HEK293 (cell line): ENCODE results near the gene CD1C.
"Not testable (repeated sequence)": the region's sequence is repeated elsewhere in the genome, so short reads cannot be mapped to it uniquely, and the experiment has no call there.

Experiments used
- CTCF ChIA-PET: fragments of 350-600 bp; formaldehyde crosslinking; extraction: SDS; loops from one replicate; lab custom pipeline; 2021; ENCODE audit warnings: antibody characterized with exemption; lab: Yijun Ruan, JAX
- POLR2A ChIA-PET: fragments of 300-600 bp; formaldehyde crosslinking; extraction: SDS; loops from one replicate; lab custom pipeline; 2020; ENCODE audit warnings: antibody characterized with exemption, inconsistent platforms; lab: Yijun Ruan, JAX
- H3K27ac ChIP-seq: fragments of 200-500 bp; sonication (Bioruptor generic); 2 replicates; pipeline ENCODE4 v1.5.1; 2014; ENCODE audit warnings: low read depth, low read length, control low read depth, inconsistent platforms; ENCODE audit errors: extremely low read depth
- H3K36me3 ChIP-seq, 2 experiments: fragments of 200-500 bp in 1 of 2; sonication (Bioruptor generic) in 1 of 2; 1 replicate in 1 of 2; 2 replicates in 1 of 2; pipeline ENCODE4 v1.5.1; 2014 to 2017; ENCODE audit warnings: inconsistent platforms in 2 of 2, low read length in 2 of 2; ENCODE audit not compliant: control insufficient read depth in 2 of 2, insufficient read depth in 1 of 2
- H3K4me1 ChIP-seq: fragments of 200-500 bp; sonication (Bioruptor generic); 2 replicates; pipeline ENCODE4 v1.5.1; 2014; ENCODE audit warnings: mild to moderate bottlenecking, low read length, inconsistent platforms; ENCODE audit not compliant: control insufficient read depth, insufficient read depth
- H3K4me3 ChIP-seq: 2 replicates; pipeline ENCODE4 v1.5.1; 2011; ENCODE audit warnings: low read depth, mild to moderate bottlenecking, control low read depth, low read length, moderate library complexity
- H3K9me3 ChIP-seq: fragments of 200-500 bp; sonication (Bioruptor generic); 2 replicates; pipeline ENCODE4 v1.5.1; 2014; ENCODE audit warnings: low read depth, low read length, inconsistent platforms; ENCODE audit not compliant: control insufficient read depth, insufficient read depth
- KLF8 ChIP-seq: fragments of 450-650 bp; formaldehyde crosslinking; IDR thresholded peaks from 2 replicates; pipeline ENCODE4 v1.5.1; 2016; ENCODE audit warnings: missing biosample characterization, missing genetic modification characterization
- TCF7L2 ChIP-seq: IDR thresholded peaks from 2 replicates; pipeline ENCODE4 v1.6.1; 2011; ENCODE audit warnings: low read depth, mild to moderate bottlenecking, inconsistent platforms, low read length, moderate library complexity, borderline replicate concordance
- ZNF311 ChIP-seq: fragments of 450-650 bp; formaldehyde crosslinking; IDR thresholded peaks from 2 replicates; pipeline ENCODE4 v1.5.1; 2017; ENCODE audit warnings: missing biosample characterization, missing genetic modification characterization, borderline replicate concordance
- ZNF324 ChIP-seq: fragments of 450-650 bp; formaldehyde crosslinking; IDR thresholded peaks from 2 replicates; pipeline ENCODE4 v1.5.1; 2016; ENCODE audit warnings: missing biosample characterization, missing genetic modification characterization
- ZNF549 ChIP-seq: fragments of 450-650 bp; IDR thresholded peaks from 2 replicates; pipeline ENCODE4 v1.5.1; 2018; ENCODE audit warnings: missing biosample characterization, missing genetic modification characterization, mild to moderate bottlenecking, inconsistent platforms, moderate library complexity
- ZNF677 ChIP-seq: fragments of 450-650 bp; IDR thresholded peaks from 2 replicates; pipeline ENCODE4 v1.5.0; 2018; ENCODE audit warnings: missing biosample characterization, mild to moderate bottlenecking, missing genetic modification characterization, moderate library complexity
- ZNF701 ChIP-seq: fragments of 450-650 bp; formaldehyde crosslinking; IDR thresholded peaks from 2 replicates; pipeline ENCODE4 v1.5.1; 2016; ENCODE audit warnings: missing biosample characterization, missing genetic modification characterization
- TF ChIP-seq, protein P1 (sequence below): fragments of 450-650 bp; IDR thresholded peaks from 2 replicates; pipeline ENCODE4 v1.5.1; 2018; ENCODE audit warnings: missing biosample characterization, missing genetic modification characterization

The CD1C gene

GRCh38 chr1:158335213-158335532, 45.5 kb downstream of the CD1C start:
- Histone ChIP-seq H3K27ac (no peak overlapping the region), H3K4me1 (no peaks in the 10 kb centered on the region), H3K4me3 (no peak overlapping the region), H3K9me3 (no peaks in the 10 kb centered on the region), H3K36me3 (no peaks in the 10 kb centered on the region)
- CTCF ChIA-PET = interaction anchor here (0.6 kb wide), 1 partner anchor 157 kb away, joined by 3 read pairs; no protein-coding TSS in a partner anchor
- POLR2A ChIA-PET = no interaction called here
- no peak for TF ChIP-seq ZNF311 (tag by site-specific recombination)
- TF ChIP-seq KLF8 (tag by site-specific recombination) = no peak
- no peak for TF ChIP-seq ZNF549 (tag by site-specific recombination)
- TF ChIP-seq ZNF701 = no peak
- no peak for TF ChIP-seq ZNF677
- TF ChIP-seq, protein P1, sequence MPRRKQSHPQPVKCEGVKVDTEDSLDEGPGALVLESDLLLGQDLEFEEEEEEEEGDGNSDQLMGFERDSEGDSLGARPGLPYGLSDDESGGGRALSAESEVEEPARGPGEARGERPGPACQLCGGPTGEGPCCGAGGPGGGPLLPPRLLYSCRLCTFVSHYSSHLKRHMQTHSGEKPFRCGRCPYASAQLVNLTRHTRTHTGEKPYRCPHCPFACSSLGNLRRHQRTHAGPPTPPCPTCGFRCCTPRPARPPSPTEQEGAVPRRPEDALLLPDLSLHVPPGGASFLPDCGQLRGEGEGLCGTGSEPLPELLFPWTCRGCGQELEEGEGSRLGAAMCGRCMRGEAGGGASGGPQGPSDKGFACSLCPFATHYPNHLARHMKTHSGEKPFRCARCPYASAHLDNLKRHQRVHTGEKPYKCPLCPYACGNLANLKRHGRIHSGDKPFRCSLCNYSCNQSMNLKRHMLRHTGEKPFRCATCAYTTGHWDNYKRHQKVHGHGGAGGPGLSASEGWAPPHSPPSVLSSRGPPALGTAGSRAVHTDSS (tag by site-specific recombination) = no peak
- TF ChIP-seq TCF7L2 = no peak
- no peak for TF ChIP-seq ZNF324 (tag by site-specific recombination)

GRCh38 chr1:158336413-158336812, 46.7 kb downstream of the CD1C start:
- H3K4me1 ChIP-seq, H3K27ac ChIP-seq, CTCF ChIA-PET, H3K36me3 ChIP-seq, POLR2A ChIA-PET, H3K4me3 ChIP-seq, H3K9me3 ChIP-seq: not testable (repeated sequence)
